Measurements from ENCODE around the gene RIMBP2.

DNA sequence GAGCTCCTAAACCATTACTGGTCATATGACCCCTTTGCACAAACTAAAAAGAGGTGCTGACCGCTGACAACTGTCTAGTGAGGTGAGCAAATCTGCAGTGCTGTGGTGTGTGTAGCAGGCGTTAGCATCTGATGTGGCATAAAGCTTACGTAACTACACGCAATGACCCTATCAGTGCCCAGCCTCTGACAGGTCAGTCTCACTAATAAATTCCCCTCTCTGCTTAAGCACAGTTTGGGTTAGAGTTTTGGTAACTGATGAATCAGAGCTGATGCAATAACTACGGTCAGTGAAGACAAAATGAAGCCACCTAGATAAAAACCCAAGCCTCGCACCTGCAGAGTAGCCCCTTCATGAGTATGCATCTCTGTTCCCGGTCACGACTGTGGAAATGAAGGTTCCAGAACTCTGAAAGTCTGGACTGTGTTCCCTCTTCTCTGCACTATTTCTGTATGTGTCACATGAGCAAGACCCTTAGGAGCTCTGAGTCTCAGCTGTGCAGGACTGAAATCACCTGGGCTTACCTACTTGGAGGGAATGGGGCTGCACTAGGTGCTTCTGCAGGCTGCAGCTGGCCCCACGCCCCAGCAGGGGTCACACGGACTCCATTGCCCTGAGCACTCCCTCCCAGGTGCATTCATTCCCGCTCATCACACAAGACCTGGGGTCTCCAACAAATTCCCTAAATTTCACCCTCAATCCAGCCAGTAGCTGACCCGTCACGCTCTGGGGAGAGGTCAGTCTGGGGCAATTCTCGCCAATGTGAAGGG, 54.4 kb downstream of the RIMBP2 start:
- TF ChIP-seq GATA2 (IDR thresholded peaks at IDR 0.05; ENCODE audit: low read depth, low read length) (no peak), GATA3 (IDR thresholded peaks at IDR 0.05; ENCODE audit: low read depth, low read length) (no peak)

All from SH-SY5Y (cell line).